Raji (cell line): ENCODE results near the gene DSCAM.

Experiments
- POLR2A ChIP-seq: IDR thresholded peaks from 2 replicates; pipeline ENCODE4 v1.6.1; 2011; ENCODE audit warnings: low read depth, low read length, control low read depth; ENCODE audit not compliant: insufficient read depth

Gene DSCAM

GRCh38 chr21:40602080-40602479 lies 244.9 kb downstream of the DSCAM start:
- TF ChIP-seq POLR2A = no peak

DNA sequence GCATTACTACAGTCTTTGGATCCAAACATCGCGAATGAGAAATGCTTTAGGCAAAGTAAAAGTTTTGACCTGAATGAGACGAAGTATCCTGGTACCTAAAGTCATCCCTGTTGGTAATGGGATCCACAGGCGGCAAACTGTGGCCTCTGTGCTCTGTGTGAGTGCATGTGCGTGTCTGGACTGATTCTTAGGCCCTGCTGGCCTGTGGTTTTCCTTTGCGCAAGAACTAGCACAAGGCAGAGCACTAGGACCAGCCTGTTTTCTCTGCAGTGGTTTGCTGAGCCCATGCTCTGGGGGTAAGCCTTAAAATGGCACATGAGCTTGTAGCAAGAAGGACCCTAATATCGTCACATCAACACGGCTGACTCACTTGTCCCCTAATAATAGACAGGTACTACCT lies 251.2 kb downstream of the DSCAM start:
- no peak for TF ChIP-seq POLR2A

- no peak for TF ChIP-seq POLR2A
Observed at GRCh38 chr21:40587736-40588346, 259.1 kb downstream of the DSCAM start.

- TF ChIP-seq POLR2A = no peak
Observed at GRCh38 chr21:40586575-40586974, 260.4 kb downstream of the DSCAM start.

- TF ChIP-seq POLR2A = no peak
Observed at GRCh38 chr21:40577285-40578043, 269.5 kb downstream of the DSCAM start.

- TF ChIP-seq POLR2A = no peak
Observed at GRCh38 chr21:40575976-40576375, 271.0 kb downstream of the DSCAM start.

DNA sequence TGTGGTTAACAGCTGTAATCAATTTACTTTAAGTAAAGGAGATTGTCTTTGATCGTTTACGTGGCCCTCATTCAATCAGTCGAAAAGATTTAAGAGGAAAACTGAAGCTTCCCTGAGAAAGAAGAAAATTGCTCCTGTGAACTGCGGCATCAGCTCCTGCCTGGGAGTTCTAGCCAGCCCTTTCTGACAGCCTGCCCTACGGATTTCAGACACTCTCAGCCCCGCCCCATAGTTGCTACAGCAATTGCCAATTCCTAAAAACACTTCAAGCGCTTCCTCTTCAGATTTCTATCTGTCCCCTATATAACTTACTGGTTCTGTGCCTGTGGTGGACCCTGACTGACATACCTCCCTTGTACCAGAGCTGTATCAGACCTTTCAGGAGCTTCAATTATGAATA lies 277.6 kb downstream of the DSCAM start:
- no peak for TF ChIP-seq POLR2A

DNA sequence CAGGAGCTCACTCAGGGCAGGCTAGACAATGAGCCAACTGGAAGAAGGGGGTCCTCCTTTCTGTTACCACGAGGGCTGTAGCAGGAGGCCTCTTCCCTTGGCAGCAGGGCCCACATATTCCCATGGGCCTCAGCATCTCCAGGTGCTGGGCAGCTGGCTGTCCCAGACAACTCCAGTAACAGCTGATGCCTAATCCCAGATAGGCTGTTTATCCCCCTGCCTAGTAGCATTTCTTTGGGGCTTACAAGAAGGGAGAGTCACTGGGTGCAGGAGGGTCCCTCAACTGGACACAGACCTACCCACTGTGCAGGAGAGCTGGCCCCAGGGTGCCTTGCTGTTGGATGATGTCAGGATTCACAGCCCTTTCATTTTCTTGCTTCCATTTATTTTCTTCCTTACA lies 278.2 kb downstream of the DSCAM start:
- no peak for TF ChIP-seq POLR2A

DNA sequence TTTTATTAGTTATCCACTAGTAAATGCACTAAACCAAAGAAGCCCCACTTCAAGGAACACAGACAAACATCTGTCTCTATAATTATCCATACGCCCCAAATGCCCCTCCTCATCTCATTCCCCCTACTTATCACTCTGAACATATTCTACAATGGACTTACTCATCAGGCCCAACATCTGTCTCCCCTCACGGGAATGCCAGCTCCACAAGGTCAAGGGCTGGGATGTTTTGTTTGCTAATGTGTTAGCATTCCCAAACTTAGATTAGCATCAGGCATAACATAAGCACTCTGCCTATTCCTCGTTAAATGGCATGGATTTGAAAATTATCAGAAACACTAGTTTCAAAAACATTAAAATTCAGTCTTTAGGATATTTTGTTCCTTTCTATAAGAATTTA lies 279.5 kb downstream of the DSCAM start:
- TF ChIP-seq POLR2A = no peak

DNA sequence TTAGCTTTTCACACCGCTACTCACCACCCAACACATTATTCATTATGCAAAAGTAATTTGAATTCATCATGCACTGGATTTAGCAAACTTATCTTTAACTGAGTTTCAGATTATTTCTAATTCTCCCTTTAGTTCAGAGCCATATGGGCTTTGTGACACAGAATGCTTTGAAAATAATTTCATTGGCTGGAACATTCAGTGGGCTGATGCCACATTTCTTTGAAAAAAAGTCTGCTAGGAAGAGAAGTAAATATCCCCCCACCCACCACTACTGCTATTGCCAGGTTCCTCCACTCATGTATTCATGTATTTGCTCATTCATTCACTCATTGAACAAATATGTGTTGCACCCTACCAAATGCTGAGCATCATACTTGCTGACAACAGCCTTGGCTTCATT lies 280.5 kb downstream of the DSCAM start:
- no peak for TF ChIP-seq POLR2A

GRCh38 chr21:40564318-40564717 lies 282.6 kb downstream of the DSCAM start:
- no peak for TF ChIP-seq POLR2A

GRCh38 chr21:40563900-40564299 lies 283.1 kb downstream of the DSCAM start:
- TF ChIP-seq POLR2A = no peak

GRCh38 chr21:40562242-40563002 lies 284.5 kb downstream of the DSCAM start:
- TF ChIP-seq POLR2A = no peak

- TF ChIP-seq POLR2A = no peak
Observed at GRCh38 chr21:40556442-40556968, 290.5 kb downstream of the DSCAM start.

DNA sequence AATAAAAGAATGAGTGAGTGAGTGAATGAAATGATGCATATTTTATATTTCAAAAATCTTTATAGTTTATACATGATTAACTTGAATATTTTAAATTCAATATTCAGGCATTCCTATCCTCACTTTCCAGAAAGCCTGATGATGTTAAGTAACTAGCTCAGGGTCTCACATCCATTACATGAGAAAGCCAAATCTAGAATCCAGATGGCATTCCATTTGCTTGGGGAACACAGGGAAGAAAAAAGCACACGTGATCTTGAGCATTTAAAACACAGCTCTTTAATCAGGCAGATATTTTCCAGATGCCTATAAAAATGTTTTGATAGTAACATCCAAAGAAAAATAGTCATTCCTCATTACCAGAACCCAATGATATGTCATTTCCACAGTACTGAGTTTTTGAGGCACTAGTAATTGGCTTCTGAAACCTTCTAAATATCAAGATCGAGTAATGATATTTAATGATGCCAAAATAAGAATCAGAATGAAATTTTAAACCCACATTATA lies 291.9 kb downstream of the DSCAM start:
- TF ChIP-seq POLR2A = no peak
